Stomach (tissue), 9 donors: Measurements from ENCODE around the gene CELF4. TPM values are rescaled to one million over a fixed set of nuclear protein-coding genes. Genes with fewer than 3 reads are reported as not detected.

ENCODE experiments used
- DNase-seq, 2 donors: peaks; one replicate each; pipeline versions ENCODE4 v3.0.0 to v3.0.0-alpha.2; 2013 to 2019
- H3K27ac ChIP-seq, 5 donors: fragments of 200-600 bp in 4 of 5; sonication (generic) in 4 of 5; one replicate each; pipeline ENCODE4 v1.5.1; 2013 to 2019; ENCODE audit warnings: mild to moderate bottlenecking in 1 of 5, moderate library complexity in 1 of 5
- H3K27me3 ChIP-seq, 3 donors: fragments of 200-600 bp; sonication (generic); one replicate each; pipeline ENCODE4 v1.5.1; 2017 to 2019; ENCODE audit warnings: mixed run types in 1 of 3
- H3K36me3 ChIP-seq, 4 donors: fragments of 200-600 bp; sonication (generic); 1 replicate in 3 of 4; 2 replicates in 1 of 4; pipeline ENCODE4 v1.5.1; 2016 to 2019
- H3K4me1 ChIP-seq, 4 donors: fragments of 200-600 bp; sonication (generic); one replicate each; pipeline ENCODE4 v1.5.1; 2016 to 2019
- H3K4me3 ChIP-seq, 4 donors: fragments of 200-600 bp; sonication (generic) in 3 of 4; one replicate each; pipeline ENCODE4 v1.5.1; 2016 to 2019; ENCODE audit warnings: mild to moderate bottlenecking in 1 of 4
- H3K9me3 ChIP-seq, 4 donors: fragments of 200-600 bp; sonication (generic); one replicate each; pipeline ENCODE4 v1.5.1; 2016 to 2019
- EP300 ChIP-seq: sonication (generic); formaldehyde crosslinking; IDR thresholded peaks from one replicate; pipeline ENCODE4 v1.6.1; 2017; ENCODE audit warnings: antibody characterized with exemption
- POLR2A ChIP-seq, 4 donors: fragments of 450-650 bp; IDR thresholded peaks; one replicate each; pipeline ENCODE4 v1.6.1; 2016; ENCODE audit warnings: antibody characterized with exemption in 4 of 4, control low read depth in 2 of 4, mild to moderate bottlenecking in 1 of 4, moderate library complexity in 1 of 4
- POLR2AphosphoS5 ChIP-seq, 3 donors: sonication (generic); formaldehyde crosslinking; IDR thresholded peaks; one replicate each; pipeline ENCODE4 v1.6.1; 2016; ENCODE audit warnings: antibody characterized with exemption in 3 of 3
- WGBS, 5 donors: extraction: QIAGEN DNeasy Blood & Tissue Kit in 3 of 5; methylation state at CpG; one replicate each; pipeline versions ENCODE4 v1.1.5 to v1.1.7; 2013 to 2018; 5-methylcytosine and 5-hydroxymethylcytosine counted together
- intact Hi-C: fragments of 100-400 bp; cut with DNase I; formaldehyde crosslinking; loops from one replicate; pipeline ENCODE4 v1.15.1; 2023; ENCODE audit warnings: low total_unique reads
- polyA plus RNA-seq, 3 donors: library from polyadenylated mRNA; stranded (reverse); fragments of 200-250 nt; gene quantifications; one replicate each; pipeline ENCODE4 v1.2.3, GENCODE V29; 2013
- total RNA-seq, 5 donors: library from RNA; depleted of rRNA; stranded (reverse); fragments of >200 nt; gene quantifications; one replicate each; pipeline versions ENCODE4 v1.1.0 to v1.2.3, GENCODE V29; 2014 to 2016
- TF ChIP-seq, protein P1 (sequence below), 7 experiments: fragments of 450-650 bp in 4 of 7; fragments of 200-600 bp in 3 of 7; sonication (generic) in 3 of 7; IDR thresholded peaks; one replicate each; pipeline ENCODE4 v1.5.1; 2016 to 2019; ENCODE audit warnings: antibody characterized with exemption in 7 of 7, control low read depth in 2 of 7, mild to moderate bottlenecking in 1 of 7
- donor health status: healthy with polysubstance abuse.
- donor health status: Bipolar disorder and iron deficiency.
- donor health status: healthy.

Gene CELF4
- total and polyA plus RNA-seq, 8 donors = 0.93 to 2.4 (median 1.8) TPM; not detected in 2

GRCh38 chr18:37277804-37278203, 287.8 kb downstream of the CELF4 start:
- WGBS, 5 donors = 63 to 73% (median 70%) methylated on average over 10 of the region's 10 CpGs
- Histone ChIP-seq H3K36me3 (no peaks in the 10 kb centered on the region), H3K4me3 (no peak overlapping the region), H3K27me3 (peaks cover 7 to 66% (median 31%) of the 10 kb centered on the region in 3 donors), H3K4me1 (peaks cover 0 to 6% (median 3%) of the 10 kb centered on the region in 4 donors), H3K27ac (no peak overlapping the region), H3K9me3 (peaks cover 0 to 9% (median 0%) of the 10 kb centered on the region in 4 donors)
- intact Hi-C loops = no loop called here
- DNase-seq = no peak
- TF ChIP-seq EP300 (no peak), POLR2AphosphoS5 (IDR thresholded peaks at IDR 0.05) (no peak), POLR2A (IDR thresholded peaks at IDR 0.05) (no peak)
- TF ChIP-seq, protein P1, sequence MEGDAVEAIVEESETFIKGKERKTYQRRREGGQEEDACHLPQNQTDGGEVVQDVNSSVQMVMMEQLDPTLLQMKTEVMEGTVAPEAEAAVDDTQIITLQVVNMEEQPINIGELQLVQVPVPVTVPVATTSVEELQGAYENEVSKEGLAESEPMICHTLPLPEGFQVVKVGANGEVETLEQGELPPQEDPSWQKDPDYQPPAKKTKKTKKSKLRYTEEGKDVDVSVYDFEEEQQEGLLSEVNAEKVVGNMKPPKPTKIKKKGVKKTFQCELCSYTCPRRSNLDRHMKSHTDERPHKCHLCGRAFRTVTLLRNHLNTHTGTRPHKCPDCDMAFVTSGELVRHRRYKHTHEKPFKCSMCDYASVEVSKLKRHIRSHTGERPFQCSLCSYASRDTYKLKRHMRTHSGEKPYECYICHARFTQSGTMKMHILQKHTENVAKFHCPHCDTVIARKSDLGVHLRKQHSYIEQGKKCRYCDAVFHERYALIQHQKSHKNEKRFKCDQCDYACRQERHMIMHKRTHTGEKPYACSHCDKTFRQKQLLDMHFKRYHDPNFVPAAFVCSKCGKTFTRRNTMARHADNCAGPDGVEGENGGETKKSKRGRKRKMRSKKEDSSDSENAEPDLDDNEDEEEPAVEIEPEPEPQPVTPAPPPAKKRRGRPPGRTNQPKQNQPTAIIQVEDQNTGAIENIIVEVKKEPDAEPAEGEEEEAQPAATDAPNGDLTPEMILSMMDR (IDR thresholded peaks at IDR 0.05) = no peak

DNA sequence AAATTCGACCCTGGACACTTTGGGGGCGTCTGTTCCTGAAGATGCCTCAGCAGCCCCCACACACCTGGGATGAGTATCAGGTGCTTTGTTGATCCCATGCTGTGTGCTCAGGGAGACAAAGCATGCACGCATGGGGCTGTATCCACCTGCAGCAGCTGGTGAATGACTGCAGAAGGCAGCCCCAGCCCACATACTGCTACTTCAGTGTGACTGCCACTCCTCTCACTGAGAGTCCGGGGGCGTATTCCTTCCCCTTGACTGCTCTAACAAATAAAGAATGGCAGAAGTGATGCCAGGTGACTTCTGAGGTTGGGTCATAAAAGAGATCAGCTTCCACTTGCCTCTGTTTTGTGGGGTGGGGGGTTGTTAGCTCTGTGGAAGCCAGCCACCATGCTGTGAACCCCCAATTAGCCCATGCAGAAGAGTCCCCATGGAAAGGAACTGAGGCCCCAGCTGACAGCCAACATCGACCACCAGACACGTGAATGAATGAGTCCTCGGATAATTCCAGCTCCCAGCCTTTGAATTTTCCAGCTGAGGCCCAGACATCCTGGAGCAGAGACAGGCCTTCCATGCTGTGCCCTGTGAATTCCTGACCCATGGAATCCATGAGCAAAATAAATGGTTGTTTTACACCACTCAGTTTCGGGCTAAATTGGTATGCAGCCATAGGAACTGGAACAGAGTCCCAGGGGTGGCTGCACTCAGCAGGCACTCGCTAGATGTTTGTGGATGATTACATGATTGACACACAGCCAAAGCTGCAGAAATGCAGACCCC, 289.3 kb downstream of the CELF4 start:
- Histone ChIP-seq H3K27ac (no peak overlapping the region), H3K36me3 (no peaks in the 10 kb centered on the region), H3K9me3 (peaks cover 0 to 9% (median 0%) of the 10 kb centered on the region in 4 donors), H3K4me3 (no peak overlapping the region), H3K4me1 (peaks cover 0 to 6% (median 3%) of the 10 kb centered on the region in 4 donors), H3K27me3 (peaks cover 7 to 75% (median 32%) of the 10 kb centered on the region in 3 donors)
- TF ChIP-seq POLR2AphosphoS5 (IDR thresholded peaks at IDR 0.05) = no peak
- TF ChIP-seq, protein P1 (IDR thresholded peaks at IDR 0.05) = no peak
- intact Hi-C loops = no loop called here
- DNase-seq = no peak
- WGBS, 5 donors = 76 to 86% (median 81%) methylated on average over 10 of the region's 10 CpGs

DNA sequence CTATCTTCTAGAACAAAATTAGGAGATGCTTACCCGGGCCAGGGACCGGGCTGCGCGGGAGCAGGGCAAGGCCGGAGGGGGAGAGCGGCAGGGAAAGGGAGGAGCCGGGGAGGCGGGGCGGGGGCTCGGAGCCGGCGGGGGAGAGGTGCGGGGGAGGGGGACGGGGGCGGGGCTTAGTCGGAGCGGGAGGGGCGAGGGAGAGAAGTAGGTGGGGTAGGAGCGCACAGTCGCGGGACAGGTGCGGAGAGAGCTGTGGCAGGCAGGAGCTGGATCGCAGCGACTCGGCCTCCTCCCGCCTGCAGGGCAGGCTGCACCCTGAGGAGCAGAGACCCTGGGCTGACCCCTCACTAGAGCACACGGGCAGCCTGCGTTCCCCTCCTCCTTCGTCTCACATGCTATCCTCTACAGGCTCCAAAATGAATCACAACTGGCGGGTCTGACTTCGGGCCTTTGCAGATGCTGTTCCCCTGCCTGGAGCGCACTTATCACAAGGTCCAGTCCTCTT, 290.3 kb downstream of the CELF4 start:
- WGBS, 5 donors = 14 to 23% (median 18%) methylated on average over 19 to 31 of the region's 32 CpGs
- peaks cover 0 to 9% (median 0%) of the 10 kb centered on the region in 4 donors for H3K9me3 ChIP-seq
- H3K27ac ChIP-seq = no peak overlapping the region
- peaks cover 7 to 75% (median 32%) of the 10 kb centered on the region in 3 donors for H3K27me3 ChIP-seq
- H3K36me3 ChIP-seq = no peaks in the 10 kb centered on the region
- H3K4me1 ChIP-seq = peaks cover 0 to 6% (median 3%) of the 10 kb centered on the region in 4 donors
- intact Hi-C loops = no loop called here
- TF ChIP-seq, protein P1 (IDR thresholded peaks at IDR 0.05) = no peak
- TF ChIP-seq POLR2AphosphoS5 (IDR thresholded peaks at IDR 0.05) = no peak
- no peak for TF ChIP-seq EP300
- TF ChIP-seq POLR2A (IDR thresholded peaks at IDR 0.05) = no peak
- no peak overlapping the region for H3K4me3 ChIP-seq
- DNase-seq = no peak

- H3K36me3 ChIP-seq = no peaks in the 10 kb centered on the region
- H3K27ac ChIP-seq = no peak overlapping the region
- 14 to 21% (median 19%) methylated on average over 45 to 82 of the region's 82 CpGs for WGBS, 5 donors
- no peak for TF ChIP-seq EP300
- TF ChIP-seq POLR2AphosphoS5 (IDR thresholded peaks at IDR 0.05) = no peak
- no peak for TF ChIP-seq POLR2A (IDR thresholded peaks at IDR 0.05)
- TF ChIP-seq, protein P1 (IDR thresholded peaks at IDR 0.05) = no peak
- H3K4me3 ChIP-seq = no peak overlapping the region
- intact Hi-C loops = no loop called here
- peaks cover 0 to 6% (median 3%) of the 10 kb centered on the region in 4 donors for H3K4me1 ChIP-seq
- peak in 1 of 2 donors; percentile 18 for DNase-seq
- peaks cover 7 to 75% (median 29%) of the 10 kb centered on the region in 3 donors for H3K27me3 ChIP-seq
- peaks cover 0 to 9% (median 0%) of the 10 kb centered on the region in 4 donors for H3K9me3 ChIP-seq
Observed at GRCh38 chr18:37274309-37275236, 291.0 kb downstream of the CELF4 start.
